Measurements from ENCODE around the gene SLC26A11. TPM values are rescaled to one million over a fixed set of nuclear protein-coding genes. Genes with fewer than 3 reads are reported as not detected.

The SLC26A11 gene
- total and polyA plus RNA-seq, 2 of the 13 experiments (the other 11 are each of a cell fraction or from before 2014, with no cell fraction given) = 8.7 to 13.2 TPM

DNA sequence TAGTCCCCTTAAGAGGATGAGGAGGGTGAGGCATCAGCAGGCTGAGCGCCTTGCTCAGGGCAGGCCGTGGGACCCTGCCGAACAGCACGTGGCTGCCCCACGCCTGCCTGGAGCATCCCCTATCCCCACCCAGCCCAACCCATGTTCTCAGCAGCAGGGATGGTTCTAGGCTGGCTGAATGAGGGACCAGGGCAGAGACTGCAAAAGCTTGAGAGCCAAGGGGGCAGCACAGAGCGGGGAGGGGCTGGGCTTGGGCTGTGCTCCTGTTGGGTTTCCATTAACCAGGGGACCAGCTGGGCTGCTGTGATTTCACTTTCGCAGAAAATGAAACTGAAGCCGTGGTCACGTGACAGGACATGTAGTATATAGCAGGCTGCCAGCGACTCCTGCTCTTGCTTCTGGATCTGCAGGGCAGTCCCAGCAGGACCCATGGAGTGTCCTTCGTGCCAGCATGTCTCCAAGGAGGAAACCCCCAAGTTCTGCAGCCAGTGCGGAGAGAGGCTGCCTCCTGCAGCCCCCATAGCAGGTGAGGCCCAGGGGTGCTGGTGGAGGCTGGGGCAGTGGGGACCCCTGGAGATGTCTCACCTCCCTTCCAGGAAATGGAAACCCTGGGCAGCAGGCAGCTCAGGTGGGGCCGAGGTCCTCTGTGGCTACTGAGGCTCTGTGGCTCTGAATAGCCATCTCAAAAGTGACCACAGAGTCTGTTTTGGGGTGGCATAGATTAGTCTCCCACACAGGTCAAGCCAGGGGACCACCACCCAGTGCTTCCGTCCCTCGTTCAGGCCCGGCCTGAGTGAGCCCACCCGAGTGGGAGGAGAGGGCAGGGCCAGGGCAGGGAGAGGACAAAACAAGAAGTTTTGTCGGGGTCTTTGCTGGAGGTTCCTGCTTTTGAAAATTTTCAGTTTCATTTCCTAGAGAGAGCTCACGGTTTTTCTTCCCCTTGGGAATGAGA lies 43.3 kb downstream of the SLC26A11 start (continued):
- TF ChIP-seq FOSL2 (CRISPR knock-in tag; IDR thresholded peaks at IDR 0.05) = peak; percentile 43; the same call in 1 of the 2 replicates
- TF ChIP-seq ZNF792 (CRISPR knock-in tag; IDR thresholded peaks at IDR 0.05) = peak; percentile 87
- 0 out of 2 replicates have a peak, but pooled peaks have one; percentile 35 for TF ChIP-seq NKX3-1 (CRISPR knock-in tag; IDR thresholded peaks at IDR 0.05)
- TF ChIP-seq, protein P1, sequence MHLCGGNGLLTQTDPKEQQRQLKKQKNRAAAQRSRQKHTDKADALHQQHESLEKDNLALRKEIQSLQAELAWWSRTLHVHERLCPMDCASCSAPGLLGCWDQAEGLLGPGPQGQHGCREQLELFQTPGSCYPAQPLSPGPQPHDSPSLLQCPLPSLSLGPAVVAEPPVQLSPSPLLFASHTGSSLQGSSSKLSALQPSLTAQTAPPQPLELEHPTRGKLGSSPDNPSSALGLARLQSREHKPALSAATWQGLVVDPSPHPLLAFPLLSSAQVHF (CRISPR knock-in tag; IDR thresholded peaks at IDR 0.05) = no peak
- TF ChIP-seq, protein P2, sequence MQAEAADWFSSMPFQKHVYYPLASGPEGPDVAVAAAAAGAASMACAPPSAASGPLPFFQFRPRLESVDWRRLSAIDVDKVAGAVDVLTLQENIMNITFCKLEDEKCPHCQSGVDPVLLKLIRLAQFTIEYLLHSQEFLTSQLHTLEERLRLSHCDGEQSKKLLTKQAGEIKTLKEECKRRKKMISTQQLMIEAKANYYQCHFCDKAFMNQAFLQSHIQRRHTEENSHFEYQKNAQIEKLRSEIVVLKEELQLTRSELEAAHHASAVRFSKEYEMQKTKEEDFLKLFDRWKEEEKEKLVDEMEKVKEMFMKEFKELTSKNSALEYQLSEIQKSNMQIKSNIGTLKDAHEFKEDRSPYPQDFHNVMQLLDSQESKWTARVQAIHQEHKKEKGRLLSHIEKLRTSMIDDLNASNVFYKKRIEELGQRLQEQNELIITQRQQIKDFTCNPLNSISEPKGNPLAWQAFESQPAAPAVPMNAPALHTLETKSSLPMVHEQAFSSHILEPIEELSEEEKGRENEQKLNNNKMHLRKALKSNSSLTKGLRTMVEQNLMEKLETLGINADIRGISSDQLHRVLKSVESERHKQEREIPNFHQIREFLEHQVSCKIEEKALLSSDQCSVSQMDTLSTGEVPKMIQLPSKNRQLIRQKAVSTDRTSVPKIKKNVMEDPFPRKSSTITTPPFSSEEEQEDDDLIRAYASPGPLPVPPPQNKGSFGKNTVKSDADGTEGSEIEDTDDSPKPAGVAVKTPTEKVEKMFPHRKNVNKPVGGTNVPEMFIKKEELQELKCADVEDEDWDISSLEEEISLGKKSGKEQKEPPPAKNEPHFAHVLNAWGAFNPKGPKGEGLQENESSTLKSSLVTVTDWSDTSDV (CRISPR knock-in tag; IDR thresholded peaks at IDR 0.05) = no peak
- TF ChIP-seq ASH2L (IDR thresholded peaks at IDR 0.05; ENCODE audit: insufficient read length, low read depth, low read length) = peak; percentile 60
- TF ChIP-seq ZMYM2 (CRISPR knock-in tag; IDR thresholded peaks at IDR 0.05) = no peak
- no peak for TF ChIP-seq HHEX (CRISPR knock-in tag; IDR thresholded peaks at IDR 0.05)
- TF ChIP-seq SIX1 (CRISPR knock-in tag; IDR thresholded peaks at IDR 0.05; ENCODE audit: borderline replicate concordance) = peak; percentile 72; the same call in 1 of the 2 replicates
- peak; percentile 73 for TF ChIP-seq KMT2B (CRISPR knock-in tag; IDR thresholded peaks at IDR 0.05)
- no peak for TF ChIP-seq ZNF24 (IDR thresholded peaks at IDR 0.05)
- no peak for TF ChIP-seq RFX5 (IDR thresholded peaks at IDR 0.05; ENCODE audit: low read depth, low read length)
- TF ChIP-seq, protein P3, sequence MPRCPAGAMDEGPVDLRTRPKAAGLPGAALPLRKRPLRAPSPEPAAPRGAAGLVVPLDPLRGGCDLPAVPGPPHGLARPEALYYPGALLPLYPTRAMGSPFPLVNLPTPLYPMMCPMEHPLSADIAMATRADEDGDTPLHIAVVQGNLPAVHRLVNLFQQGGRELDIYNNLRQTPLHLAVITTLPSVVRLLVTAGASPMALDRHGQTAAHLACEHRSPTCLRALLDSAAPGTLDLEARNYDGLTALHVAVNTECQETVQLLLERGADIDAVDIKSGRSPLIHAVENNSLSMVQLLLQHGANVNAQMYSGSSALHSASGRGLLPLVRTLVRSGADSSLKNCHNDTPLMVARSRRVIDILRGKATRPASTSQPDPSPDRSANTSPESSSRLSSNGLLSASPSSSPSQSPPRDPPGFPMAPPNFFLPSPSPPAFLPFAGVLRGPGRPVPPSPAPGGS (CRISPR knock-in tag; IDR thresholded peaks at IDR 0.05) = peak; percentile 27; the same call in 1 of the 2 replicates
- peak; percentile 56; the same call in 1 of the 2 replicates for TF ChIP-seq TBX2 (CRISPR knock-in tag; IDR thresholded peaks at IDR 0.05; ENCODE audit: borderline replicate concordance)
- TF ChIP-seq, protein P4, sequence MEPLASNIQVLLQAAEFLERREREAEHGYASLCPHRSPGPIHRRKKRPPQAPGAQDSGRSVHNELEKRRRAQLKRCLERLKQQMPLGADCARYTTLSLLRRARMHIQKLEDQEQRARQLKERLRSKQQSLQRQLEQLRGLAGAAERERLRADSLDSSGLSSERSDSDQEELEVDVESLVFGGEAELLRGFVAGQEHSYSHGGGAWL (CRISPR knock-in tag; IDR thresholded peaks at IDR 0.05) = peak; percentile 62; the same call in 1 of the 2 replicates
- 0 out of 2 replicates have a peak, but pooled peaks have one; percentile 35 for TF ChIP-seq STAT5B (CRISPR knock-in tag; IDR thresholded peaks at IDR 0.05)
- TF ChIP-seq, protein P5, sequence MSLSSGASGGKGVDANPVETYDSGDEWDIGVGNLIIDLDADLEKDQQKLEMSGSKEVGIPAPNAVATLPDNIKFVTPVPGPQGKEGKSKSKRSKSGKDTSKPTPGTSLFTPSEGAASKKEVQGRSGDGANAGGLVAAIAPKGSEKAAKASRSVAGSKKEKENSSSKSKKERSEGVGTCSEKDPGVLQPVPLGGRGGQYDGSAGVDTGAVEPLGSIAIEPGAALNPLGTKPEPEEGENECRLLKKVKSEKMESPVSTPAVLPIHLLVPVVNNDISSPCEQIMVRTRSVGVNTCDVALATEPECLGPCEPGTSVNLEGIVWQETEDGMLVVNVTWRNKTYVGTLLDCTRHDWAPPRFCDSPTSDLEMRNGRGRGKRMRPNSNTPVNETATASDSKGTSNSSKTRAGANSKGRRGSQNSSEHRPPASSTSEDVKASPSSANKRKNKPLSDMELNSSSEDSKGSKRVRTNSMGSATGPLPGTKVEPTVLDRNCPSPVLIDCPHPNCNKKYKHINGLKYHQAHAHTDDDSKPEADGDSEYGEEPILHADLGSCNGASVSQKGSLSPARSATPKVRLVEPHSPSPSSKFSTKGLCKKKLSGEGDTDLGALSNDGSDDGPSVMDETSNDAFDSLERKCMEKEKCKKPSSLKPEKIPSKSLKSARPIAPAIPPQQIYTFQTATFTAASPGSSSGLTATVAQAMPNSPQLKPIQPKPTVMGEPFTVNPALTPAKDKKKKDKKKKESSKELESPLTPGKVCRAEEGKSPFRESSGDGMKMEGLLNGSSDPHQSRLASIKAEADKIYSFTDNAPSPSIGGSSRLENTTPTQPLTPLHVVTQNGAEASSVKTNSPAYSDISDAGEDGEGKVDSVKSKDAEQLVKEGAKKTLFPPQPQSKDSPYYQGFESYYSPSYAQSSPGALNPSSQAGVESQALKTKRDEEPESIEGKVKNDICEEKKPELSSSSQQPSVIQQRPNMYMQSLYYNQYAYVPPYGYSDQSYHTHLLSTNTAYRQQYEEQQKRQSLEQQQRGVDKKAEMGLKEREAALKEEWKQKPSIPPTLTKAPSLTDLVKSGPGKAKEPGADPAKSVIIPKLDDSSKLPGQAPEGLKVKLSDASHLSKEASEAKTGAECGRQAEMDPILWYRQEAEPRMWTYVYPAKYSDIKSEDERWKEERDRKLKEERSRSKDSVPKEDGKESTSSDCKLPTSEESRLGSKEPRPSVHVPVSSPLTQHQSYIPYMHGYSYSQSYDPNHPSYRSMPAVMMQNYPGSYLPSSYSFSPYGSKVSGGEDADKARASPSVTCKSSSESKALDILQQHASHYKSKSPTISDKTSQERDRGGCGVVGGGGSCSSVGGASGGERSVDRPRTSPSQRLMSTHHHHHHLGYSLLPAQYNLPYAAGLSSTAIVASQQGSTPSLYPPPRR (CRISPR knock-in tag; IDR thresholded peaks at IDR 0.05; ENCODE audit: borderline replicate concordance) = no peak

Data from HepG2 (cell line).